NCI-H1436 treated with DMSO at 0.1 percent for 48 hours (cell line): Measurements from ENCODE around the gene PIGZ.
A peak's percentile ranks its signal among the peaks of the same experiment; 100 is the strongest.

Experiments used
- DNase-seq: peaks from one replicate; lab custom pipeline; 2025; lab: John Stamatoyannopoulos, UW

The PIGZ gene, protein sequence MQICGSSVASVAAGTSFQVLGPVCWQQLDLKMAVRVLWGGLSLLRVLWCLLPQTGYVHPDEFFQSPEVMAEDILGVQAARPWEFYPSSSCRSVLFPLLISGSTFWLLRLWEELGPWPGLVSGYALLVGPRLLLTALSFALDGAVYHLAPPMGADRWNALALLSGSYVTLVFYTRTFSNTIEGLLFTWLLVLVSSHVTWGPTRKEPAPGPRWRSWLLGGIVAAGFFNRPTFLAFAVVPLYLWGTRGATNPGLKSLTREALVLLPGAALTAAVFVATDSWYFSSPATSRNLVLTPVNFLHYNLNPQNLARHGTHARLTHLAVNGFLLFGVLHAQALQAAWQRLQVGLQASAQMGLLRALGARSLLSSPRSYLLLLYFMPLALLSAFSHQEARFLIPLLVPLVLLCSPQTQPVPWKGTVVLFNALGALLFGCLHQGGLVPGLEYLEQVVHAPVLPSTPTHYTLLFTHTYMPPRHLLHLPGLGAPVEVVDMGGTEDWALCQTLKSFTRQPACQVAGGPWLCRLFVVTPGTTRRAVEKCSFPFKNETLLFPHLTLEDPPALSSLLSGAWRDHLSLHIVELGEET

DNA sequence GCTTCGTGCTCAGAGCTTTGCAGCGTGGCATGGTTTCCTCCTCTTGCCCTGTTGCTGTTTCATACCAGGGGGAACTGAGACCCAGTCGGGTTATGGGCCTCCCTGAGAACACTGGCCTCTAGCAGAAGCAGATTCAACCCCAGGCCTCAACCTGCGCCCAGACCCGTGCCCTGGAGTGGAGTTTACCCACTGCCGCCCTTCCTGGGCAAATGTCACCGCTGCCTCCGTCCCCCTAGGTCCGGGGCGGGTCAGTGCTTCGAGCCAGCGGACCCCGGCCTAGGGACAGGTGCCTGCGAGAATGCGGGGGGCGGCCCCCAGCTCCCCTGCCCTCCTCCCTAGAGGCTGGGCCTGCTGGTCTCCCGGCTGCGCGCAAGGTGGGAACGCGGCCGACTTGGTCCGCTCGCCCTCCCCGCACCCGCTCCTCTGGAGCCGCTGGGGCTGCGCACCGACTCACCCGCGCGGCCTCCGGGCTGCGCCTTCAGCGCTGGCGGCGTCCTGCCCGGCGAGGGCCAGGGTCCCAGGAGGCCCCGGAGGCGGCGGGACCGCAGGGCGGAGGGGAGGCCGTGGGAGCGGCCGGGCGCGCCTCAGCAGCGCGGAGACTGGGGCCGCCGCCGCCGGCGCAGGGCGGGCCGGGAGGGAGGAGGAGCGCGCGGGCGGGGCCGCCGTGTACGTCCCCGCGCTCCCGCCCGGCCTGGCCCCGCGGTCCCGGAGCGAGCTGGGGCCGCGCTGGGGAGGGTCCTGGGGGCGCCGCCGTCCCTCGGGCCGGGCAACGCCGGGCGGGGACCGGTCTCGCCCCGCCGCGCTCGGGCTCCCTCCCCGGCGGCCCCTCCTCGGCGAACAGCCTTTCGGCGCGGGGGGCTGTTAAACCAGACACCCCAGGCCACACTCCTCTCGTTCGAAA, at the start of gene PIGZ:
PIGZ (minus strand) TSS at position 601 of the 901 bp plus-strand sequence. CDS start 16,802 bp downstream, outside the sequence.
- no peak for DNase-seq

DNA sequence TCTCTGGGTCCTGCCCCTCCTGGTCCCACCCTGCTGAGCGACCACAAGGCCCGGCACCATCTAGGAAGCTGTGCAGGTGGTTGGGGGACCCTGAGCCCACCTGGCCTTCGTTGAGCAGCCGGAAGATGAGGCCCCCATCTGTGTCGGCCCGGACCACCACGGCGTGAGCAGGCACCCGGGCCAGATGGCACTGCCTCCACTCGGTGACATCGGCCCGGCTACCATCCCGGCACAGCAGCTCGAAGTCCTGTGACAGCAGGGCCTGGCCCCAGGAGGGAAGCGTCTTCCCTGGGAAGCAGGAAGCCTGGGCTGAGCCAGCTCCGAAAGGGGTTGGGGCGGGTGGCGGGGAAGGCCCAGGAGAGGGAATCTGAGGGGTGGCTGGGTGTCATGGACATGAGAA, 48.4 kb upstream of the PIGZ start:
- no peak for DNase-seq

DNA sequence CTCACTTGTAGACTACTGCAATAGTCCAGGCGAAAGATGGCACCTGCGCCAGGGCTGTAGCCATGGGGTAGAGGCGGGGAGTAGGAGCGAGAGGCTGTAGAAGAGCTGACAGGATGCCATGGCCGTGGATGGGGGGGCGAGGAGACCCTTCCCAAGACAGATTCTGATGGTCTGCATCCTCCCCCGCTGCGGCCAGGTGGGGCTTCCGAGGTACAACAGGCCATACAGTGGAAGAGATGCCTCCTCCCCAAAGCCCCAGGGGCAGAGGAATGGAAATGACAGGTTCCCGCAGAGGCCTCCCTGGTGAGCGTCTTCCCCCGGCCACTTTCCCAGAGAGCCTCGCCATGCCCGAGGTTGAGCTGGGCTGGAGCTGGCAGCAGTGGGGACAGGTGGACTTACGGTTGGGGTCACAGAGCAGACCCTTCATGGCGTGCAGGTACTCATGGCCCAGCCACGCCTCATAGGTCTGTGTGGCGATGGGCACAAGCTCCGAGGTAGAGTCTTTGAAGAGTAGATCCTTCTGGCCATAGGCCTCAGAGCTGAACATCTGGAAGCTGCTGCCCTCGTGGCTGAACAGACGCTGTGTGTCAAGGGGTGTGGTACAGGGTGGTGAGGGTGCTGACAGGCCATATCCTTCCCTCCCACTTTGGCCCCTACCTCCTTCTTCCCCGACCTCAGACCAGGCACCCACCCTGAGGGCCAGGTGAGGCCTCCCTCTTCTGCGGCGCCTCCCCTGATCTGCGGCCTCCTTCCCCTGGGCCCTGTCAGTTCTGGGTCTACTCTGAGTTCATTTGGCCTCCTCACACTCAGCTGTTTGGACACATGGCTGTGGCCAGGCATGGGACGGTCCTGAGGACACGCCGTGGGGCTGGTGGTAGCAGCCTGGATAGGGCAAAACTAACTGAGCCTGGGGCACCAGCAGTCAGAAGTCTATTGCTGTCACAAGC, 47.4 kb upstream of the PIGZ start:
- no peak for DNase-seq

DNA sequence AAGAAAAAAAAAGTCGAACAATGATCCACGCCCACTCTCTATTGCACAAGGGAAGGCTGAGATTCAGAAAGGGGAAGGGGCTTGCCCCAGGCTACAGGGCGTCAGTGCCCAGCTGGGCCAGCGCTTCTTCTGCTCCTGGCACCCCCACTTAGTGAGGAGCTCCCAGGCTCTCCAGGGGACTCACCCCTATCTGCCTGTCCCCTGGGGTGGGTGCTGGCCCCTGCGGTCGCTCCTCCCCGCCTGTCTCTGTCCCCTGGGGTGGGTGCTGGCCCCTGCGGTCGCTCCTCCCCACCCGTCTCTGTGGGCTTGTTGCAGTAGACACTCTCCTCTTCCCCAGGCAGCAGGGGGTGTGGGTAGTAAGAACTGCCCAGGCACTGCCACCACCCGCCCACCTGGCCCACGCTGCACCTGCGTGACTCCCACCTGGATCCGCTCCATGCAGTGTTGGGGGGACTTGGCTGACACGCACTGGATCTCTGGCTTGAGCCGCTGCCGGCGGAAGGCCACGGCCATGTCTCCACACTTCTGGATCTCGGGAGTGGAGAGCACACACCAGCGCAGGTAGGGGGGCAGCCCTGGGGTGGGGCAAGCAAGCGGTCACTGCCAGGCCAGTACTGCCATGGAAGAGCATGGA, 46.4 kb upstream of the PIGZ start:
- no peak for DNase-seq

DNA sequence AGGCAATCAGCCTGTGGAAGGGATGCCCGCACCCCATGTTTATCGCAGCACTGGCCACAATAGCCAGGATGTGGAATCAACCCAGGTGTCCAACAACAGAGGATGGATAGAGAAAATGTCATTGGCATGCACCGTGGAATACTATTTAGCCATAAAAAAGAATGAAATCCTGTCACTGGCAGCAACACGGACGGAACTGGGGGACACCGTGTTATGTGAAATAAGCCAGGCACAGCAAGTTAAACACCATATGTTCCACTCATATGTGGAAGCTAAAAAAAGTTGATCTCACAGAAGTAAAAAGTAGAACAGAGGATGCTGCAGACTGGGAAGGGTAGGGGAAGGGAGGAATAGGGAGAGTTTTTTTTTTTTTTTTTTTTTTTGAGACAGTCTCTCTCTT, 45.4 kb upstream of the PIGZ start:
- DNase-seq, result no peak

DNA sequence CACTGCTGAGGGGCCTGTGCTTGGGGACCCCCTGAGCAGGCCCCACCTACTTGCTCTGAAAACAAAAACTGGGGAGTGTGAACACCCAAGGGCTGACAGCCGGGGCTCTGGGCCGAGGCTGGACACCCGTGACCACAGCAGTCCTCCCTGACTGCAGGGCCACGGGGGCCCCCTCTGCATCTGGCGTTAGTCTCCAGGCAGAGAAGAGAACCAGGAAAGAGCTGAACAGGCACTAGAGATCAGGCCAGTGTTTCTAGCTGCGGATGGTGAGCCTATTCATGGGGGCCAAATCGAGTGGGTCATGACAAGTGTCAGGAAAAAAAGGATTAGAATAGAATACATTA, 43.9 kb upstream of the PIGZ start:
- no peak for DNase-seq

DNA sequence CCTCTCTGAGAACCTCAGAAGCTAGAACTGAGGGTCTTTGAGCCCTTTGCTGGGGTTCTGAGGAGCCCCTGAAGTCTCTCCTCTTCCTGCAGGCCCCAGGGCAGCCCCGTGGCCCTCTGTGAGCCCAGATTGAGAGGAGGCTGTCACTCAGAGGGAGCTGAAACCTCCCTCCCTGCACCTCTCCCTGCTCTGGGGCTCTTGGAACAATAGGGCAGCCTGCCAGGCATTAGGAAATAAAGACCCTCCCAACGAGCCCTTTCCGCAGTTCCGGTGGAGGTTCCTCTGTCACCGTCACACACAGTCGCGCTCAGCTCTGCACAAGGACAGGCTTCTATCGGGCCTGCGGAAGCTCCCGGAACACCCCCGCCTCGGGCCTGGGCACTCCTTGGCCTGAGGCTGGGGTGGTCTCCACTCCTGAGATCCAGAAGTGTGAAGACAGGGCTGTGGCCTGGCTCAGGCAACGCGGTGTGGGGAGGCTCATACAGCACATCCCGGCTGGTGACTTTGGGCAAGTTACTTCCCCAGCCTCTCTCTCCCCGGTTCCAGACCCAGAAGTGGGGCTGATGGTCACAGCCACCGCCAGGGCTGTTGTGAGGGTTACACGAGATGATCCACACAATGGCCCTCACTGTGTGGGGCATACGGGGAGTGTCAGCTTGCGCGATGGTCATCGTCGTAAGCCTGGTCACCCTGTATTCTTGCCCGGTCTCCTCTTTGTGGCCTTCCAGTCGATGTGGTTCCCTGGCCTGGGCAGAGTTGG, 43.3 kb upstream of the PIGZ start:
- no peak for DNase-seq

DNA sequence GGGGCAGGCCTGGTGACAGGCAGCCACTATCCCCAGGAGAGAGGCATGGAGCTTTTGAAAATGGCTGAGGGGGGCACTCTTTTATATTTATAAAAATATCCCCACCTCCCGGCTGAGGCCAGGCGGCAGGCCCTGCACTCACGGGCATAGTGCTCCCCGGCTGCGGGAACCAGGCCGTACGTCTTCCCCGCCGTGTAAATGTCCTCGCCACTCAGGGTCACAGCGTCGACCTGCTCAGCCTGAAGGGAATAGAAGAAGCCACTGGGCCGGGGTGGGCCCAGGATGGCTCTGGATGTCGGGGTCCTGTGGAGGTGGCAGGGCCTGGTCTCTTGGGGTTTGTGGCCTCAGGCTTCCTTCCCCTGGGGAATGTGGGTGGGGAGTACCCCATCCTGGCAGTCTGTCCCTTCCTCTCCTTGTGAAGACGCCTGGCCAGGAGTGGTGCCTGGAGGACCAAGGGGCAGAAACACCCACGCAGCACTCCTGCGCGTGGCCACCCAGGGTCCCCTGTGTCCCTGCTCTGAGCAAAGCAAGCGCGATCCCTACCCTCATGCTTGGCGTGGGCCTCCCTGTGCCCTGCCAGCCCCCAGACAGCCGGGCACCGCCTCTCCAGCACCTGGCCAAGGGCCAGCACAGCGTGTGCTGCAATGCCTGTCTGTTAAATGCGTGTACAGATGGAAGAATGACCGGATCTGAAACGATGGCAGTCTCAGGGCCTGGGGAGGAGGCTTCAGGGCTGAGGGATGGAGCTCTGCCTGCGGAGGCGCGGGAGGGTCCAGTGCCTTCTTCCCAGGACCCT, 42.1 kb upstream of the PIGZ start:
- no peak for DNase-seq

DNA sequence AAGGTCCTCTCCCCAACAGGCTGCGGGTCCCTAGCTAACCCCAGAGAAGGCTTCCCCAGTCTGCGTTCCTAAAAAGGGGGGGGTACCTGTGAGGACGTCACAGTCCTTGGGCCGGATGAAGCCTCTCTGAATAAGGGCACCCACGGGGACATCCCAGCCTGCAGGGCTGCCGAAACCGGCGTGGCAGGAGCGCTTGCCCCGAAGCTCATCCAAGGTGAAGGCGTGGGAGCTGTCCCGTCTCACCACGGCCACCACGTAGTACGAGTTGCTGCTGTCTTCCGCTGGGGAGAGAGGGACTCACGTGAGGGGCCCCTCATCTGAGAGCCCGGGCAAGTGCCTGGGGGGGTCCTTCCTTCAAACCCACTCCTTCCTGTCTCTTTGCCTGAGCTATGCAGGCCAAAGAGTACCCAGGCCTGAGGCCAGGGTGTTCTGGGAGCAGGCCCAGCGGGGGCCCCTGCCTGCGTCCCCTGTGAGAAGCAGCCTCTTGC, 40.9 kb upstream of the PIGZ start:
- no peak for DNase-seq

DNA sequence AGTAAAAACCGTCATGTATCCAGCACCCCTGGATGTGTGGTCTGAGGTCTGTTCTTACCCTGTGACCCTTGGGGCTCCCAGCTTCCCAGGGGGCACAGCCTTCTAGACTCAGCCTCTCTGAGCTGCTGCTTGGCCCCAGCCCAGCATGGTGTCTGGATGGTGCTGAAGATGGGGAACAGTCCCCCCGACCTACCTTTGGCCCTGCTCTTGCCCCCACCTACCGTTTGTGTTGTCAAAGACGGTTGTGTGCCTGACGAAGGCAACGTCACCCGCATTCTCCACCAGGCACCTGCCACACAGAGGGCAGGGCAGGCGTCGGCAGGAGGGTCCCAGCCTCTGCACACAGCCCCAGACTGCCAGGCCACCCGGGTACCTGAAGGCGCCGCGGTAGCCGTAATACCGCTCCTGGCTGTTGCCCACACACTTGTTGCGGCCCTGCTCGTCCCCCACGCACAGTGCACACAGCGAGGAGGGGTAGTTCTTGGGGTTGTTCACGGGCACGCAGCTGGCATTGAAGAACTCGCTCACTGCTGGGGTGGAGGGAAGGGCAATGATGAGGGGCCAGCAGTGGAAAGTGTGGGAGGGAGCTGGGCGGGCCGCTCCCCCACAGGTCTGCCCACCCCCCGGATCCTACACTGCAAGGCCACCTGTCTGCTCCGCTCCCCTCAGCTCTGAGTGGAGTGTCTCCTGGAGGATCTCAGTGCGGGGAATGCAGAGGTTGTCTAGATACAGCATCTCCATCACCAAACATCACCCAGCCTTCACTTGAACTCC, 40.0 kb upstream of the PIGZ start:
- no peak for DNase-seq

DNA sequence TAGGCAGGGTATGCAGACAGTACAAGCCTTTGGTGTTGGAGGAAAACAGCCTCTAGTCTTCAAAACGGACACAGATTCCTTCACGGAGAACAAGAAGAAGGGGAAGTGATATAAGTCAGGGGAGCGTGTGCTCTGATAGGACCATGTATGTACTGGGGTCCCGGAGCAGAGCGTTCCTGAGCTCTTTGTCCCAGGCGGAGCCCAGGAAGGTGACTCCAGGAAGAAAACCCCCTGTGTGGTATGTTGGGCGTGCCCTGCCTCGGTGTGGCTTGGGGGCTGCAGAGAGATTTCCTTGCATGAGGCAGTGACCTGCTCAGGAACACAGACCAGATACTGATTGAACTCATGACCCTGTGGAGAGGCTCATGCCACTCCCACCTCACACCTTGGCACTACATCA, 39.3 kb upstream of the PIGZ start:
- no peak for DNase-seq

DNA sequence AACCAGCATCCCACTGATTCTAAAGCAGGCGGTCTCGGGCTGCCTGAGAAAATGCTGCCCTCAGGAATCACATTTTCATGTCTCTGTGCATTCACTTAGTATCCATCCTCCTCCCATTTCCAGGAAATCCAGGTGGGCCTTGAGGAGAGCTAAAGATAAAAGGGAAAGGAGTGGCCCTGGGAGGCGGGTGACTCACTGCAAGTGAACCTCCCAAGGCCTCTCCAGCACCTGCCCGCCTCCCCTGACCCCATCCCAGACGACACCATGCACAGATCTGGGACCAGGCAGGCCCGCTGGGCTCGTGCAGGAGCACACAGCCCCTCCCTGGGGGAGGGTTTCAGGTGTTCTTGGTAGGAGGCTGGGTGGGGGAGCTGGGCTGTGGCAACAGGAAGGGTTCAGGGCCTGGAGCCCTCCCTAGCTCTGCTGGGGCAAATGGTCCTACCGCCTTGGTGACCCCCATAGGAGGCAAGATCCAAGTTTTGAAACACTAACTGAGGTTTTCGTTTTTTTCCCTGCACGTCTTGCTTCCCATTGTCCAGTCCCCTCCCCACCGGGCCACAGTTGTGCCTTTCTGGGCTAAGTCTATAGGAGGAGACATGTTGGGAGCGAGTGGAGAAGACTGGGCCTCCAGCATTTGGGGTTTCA, 38.8 kb upstream of the PIGZ start:
- DNase-seq, result no peak

DNA sequence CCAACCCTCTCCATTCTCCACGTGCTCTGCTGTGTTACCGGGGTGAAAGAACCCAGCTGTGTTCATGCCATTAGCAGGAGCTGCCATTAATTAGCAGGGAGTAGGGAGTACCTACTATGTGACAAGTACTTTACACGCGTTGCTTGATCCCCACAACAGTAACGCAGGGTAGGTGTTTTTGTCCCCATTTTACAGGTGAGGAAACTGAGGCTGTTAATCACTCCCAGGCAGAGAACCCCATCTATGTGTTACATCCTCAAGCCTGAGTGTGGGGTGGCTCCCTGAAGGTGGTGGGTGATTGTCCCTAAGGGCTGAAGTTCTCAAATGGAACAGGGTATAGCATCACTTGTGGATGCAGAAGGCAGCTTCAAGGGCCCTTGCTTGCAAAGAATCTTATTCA, 38.2 kb upstream of the PIGZ start:
- no peak for DNase-seq

DNA sequence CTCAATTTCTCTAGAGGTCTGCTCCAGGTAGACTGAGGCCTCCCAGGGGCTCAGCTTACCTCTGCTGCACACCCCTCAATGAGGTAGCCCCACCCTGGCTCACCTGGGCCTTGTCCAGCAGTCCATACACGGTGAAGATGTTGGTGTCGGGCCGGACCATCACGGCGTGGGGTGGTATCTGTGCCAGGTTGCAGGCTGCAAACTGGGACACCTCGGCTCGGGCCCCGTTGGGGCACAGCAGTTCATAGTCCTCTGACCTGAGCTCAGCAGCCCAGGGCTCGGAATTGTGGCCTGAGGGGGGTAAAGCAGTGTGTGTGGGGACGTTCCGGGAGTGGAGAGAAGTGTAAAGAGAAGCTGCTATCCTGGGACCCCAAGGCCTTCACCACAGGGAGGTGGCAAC, 37.8 kb upstream of the PIGZ start:
- DNase-seq, result no peak

DNA sequence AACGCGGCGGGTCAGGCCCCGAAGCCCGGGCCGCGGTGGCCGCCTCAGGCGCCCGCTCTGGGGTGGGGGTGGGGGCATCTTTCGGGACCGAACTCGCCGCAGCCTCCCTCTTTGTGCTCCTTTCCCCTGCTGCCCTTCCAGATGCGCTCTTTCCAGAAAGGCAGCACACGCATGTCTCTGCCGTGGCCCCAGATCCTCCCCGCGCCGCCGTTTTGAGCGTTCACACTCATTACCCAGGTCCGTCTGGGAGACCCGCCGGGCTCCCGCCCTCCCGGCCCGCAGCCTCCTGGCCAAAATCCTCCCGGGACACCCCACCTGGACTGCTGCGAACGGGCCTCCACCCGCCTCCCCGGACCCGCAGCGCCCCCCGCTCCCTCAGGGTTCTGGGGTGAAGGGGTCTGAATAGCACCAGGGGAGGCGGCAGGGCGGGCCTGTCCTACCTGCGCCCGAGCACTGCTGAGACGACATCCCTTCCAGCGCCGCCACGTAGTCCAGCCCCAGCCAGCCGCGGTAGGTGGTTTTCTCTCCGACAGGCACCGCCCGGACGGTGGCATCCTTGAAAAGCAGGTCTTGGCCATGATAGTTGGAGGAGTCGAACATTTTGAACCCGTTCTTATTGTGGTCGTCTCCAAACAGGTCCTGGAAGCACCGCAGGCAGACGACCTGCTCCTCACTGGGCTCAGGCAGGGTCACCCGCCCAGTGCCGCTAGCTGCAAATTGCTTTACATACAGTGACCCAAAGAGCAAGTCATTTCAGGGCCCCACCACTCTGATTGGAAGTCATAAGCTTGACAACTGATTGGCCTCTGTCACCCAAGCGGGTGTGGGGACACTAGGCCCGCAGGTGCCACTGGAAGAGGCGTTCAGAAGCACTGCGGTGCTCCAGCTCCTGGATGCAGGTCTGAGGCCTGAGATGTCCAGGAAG, 35.1 kb upstream of the PIGZ start:
- DNase-seq, result no peak

DNA sequence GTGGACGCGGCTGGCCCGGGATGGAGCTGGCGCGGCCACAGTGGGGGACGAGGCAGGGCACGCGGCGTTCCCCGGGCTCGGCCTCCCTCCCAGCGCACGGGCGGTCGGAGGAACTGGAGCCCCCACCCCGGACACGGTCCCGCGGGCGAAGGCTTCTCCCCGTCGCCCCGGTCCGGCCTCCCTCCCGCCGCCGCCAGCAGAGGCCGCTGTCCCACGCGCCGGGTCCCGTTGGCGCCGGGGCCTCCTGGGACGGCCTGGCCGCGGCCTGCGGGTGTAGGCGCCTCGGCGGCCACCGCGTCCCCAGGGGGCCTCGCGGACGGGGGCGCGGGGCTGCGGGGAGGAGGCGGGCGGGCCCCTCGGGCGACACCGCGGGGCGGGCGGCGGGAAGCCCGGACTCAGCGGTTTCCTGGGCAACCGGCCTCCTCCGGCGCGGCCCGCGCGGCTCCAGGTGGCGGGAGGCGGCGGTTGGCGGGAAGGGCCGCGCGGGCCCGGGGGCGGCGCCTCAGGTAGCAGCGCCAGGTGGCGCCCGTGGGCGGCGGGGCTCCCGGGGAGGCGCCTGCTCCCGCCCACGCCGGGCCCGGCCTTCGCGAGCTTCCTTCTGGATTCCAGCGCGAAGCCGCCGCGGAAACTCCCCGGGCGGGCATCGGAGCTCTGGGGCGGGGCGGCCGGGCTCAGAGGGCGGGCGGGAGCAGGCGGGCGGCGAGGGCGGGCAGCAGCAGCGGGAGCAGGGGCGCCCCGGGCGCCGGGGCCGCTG, 34.2 kb upstream of the PIGZ start:
- DNase-seq, result peak; percentile 38
